ENCODE data around the gene CALHM3. TPM values are rescaled to one million over a fixed set of nuclear protein-coding genes. Genes with fewer than 3 reads are reported as not detected.

CALHM3 gene
- total RNA-seq, 1 experiment from 2014 or later, result 0.29 TPM

GRCh38 chr10:103474077-103474476 lies 5.0 kb downstream of the CALHM3 start:
- no peak for DNase-seq (ENCODE audit: low read depth)

GRCh38 chr10:103473261-103473671 lies 5.8 kb downstream of the CALHM3 start:
- DNase-seq (ENCODE audit: low read depth), result no peak

- no peak for DNase-seq (ENCODE audit: low read depth)
These were observed 7.0 kb downstream of the CALHM3 start for GRCh38 chr10:103472005-103472404.

GRCh38 chr10:103470761-103471653 lies 8.0 kb downstream of the CALHM3 start:
- peak; percentile 68 for DNase-seq (ENCODE audit: low read depth)

- DNase-seq (ENCODE audit: low read depth), result no peak
These were observed 9.8 kb downstream of the CALHM3 start for GRCh38 chr10:103469201-103469600.

GRCh38 chr10:103467406-103467805 lies 11.6 kb downstream of the CALHM3 start:
- no peak for DNase-seq (ENCODE audit: low read depth)

GRCh38 chr10:103466734-103467133 lies 12.3 kb downstream of the CALHM3 start:
- DNase-seq (ENCODE audit: low read depth), result no peak

- DNase-seq (ENCODE audit: low read depth), result no peak
These were observed 13.4 kb downstream of the CALHM3 start for GRCh38 chr10:103465411-103466179.

- DNase-seq (ENCODE audit: low read depth), result no peak
These were observed 15.5 kb downstream of the CALHM3 start for GRCh38 chr10:103463499-103463898.

GRCh38 chr10:103459615-103460014 lies 19.4 kb downstream of the CALHM3 start:
- no peak for DNase-seq (ENCODE audit: low read depth)

- no peak for DNase-seq (ENCODE audit: low read depth)
These were observed 20.3 kb downstream of the CALHM3 start, which contains the start of gene CALHM1 for GRCh38 chr10:103458720-103459119. CALHM1 (minus strand) TSS chr10:103458900; CDS start chr10:103458751, 149 bp downstream.

GRCh38 chr10:103457896-103458583 lies 21.0 kb downstream of the CALHM3 start:
- no peak for DNase-seq (ENCODE audit: low read depth)

- DNase-seq (ENCODE audit: low read depth), result no peak
These were observed 21.8 kb downstream of the CALHM3 start for GRCh38 chr10:103457176-103457712.

- DNase-seq (ENCODE audit: low read depth), result no peak
These were observed 22.9 kb downstream of the CALHM3 start for GRCh38 chr10:103456074-103456660.

- no peak for DNase-seq (ENCODE audit: low read depth)
These were observed 23.8 kb downstream of the CALHM3 start for GRCh38 chr10:103455235-103455634.

- no peak for DNase-seq (ENCODE audit: low read depth)
These were observed 25.0 kb downstream of the CALHM3 start for GRCh38 chr10:103454026-103454425.

- DNase-seq (ENCODE audit: low read depth), result no peak
These were observed 26.4 kb downstream of the CALHM3 start for GRCh38 chr10:103452506-103453230.

GRCh38 chr10:103451831-103452505 lies 27.1 kb downstream of the CALHM3 start, which contains the start of gene CALHM2:
CALHM2 (minus strand) TSS chr10:103452370; CDS start chr10:103449941, 2,429 bp downstream.
- DNase-seq (ENCODE audit: low read depth), result peak; percentile 64

GRCh38 chr10:103451091-103451813 lies 27.8 kb downstream of the CALHM3 start:
- DNase-seq (ENCODE audit: low read depth), result peak; percentile 69
